HEK293 (cell line): ENCODE results near the gene ULBP1.
A peak's percentile ranks its signal among the peaks of the same experiment; 100 is the strongest.

ENCODE experiments used
- CTCF ChIP-seq: fragments of 450-650 bp; formaldehyde crosslinking; IDR thresholded peaks from 2 replicates; pipeline ENCODE4 v1.5.1; 2016; ENCODE audit warnings: missing biosample characterization, missing genetic modification characterization
- KLF16 ChIP-seq: fragments of 450-650 bp; formaldehyde crosslinking; IDR thresholded peaks from 2 replicates; pipeline ENCODE4 v1.5.1; 2017; ENCODE audit warnings: missing biosample characterization, missing genetic modification characterization
- KLF17 ChIP-seq: fragments of 450-650 bp; formaldehyde crosslinking; IDR thresholded peaks from 2 replicates; pipeline ENCODE4 v1.5.1; 2016; ENCODE audit warnings: missing biosample characterization, missing genetic modification characterization
- KLF8 ChIP-seq: fragments of 450-650 bp; formaldehyde crosslinking; IDR thresholded peaks from 2 replicates; pipeline ENCODE4 v1.5.1; 2016; ENCODE audit warnings: missing biosample characterization, missing genetic modification characterization
- SP2 ChIP-seq: fragments of 450-650 bp; formaldehyde crosslinking; IDR thresholded peaks from 2 replicates; pipeline ENCODE4 v1.5.1; 2016; ENCODE audit warnings: missing biosample characterization, missing genetic modification characterization
- SP7 ChIP-seq: fragments of 450-650 bp; formaldehyde crosslinking; IDR thresholded peaks from 2 replicates; pipeline ENCODE4 v1.5.1; 2016; ENCODE audit warnings: missing biosample characterization, missing genetic modification characterization
- WT1 ChIP-seq: fragments of 450-650 bp; formaldehyde crosslinking; IDR thresholded peaks from 2 replicates; pipeline ENCODE4 v1.5.1; 2016; ENCODE audit warnings: missing biosample characterization, missing genetic modification characterization
- ZBTB11 ChIP-seq: fragments of 450-650 bp; formaldehyde crosslinking; conservative IDR thresholded peaks from 2 replicates; pipeline ENCODE4 v1.5.1; 2016; ENCODE audit warnings: low read depth, missing biosample characterization, missing genetic modification characterization
- ZBTB17 ChIP-seq: fragments of 450-650 bp; formaldehyde crosslinking; IDR thresholded peaks from 2 replicates; pipeline ENCODE4 v1.5.1; 2016; ENCODE audit warnings: missing biosample characterization, missing genetic modification characterization
- ZBTB20 ChIP-seq: fragments of 450-650 bp; formaldehyde crosslinking; IDR thresholded peaks from 2 replicates; pipeline ENCODE4 v1.5.1; 2016; ENCODE audit warnings: missing biosample characterization, missing genetic modification characterization
- ZBTB21 ChIP-seq: fragments of 450-650 bp; formaldehyde crosslinking; IDR thresholded peaks from 2 replicates; pipeline ENCODE4 v1.5.1; 2017; ENCODE audit warnings: missing biosample characterization, missing genetic modification characterization
- ZBTB26 ChIP-seq: fragments of 450-650 bp; formaldehyde crosslinking; optimal IDR thresholded peaks from 2 replicates; pipeline ENCODE3; 2016; ENCODE audit warnings: missing biosample characterization, mild to moderate bottlenecking, missing genetic modification characterization
- ZBTB44 ChIP-seq: fragments of 450-650 bp; IDR thresholded peaks from 2 replicates; pipeline ENCODE4 v1.5.1; 2018; ENCODE audit warnings: missing biosample characterization, mild to moderate bottlenecking, missing genetic modification characterization
- ZNF26 ChIP-seq: fragments of 450-650 bp; formaldehyde crosslinking; IDR thresholded peaks from 2 replicates; pipeline ENCODE4 v1.5.1; 2016; ENCODE audit warnings: missing biosample characterization, missing genetic modification characterization
- ZNF280C ChIP-seq: fragments of 450-650 bp; formaldehyde crosslinking; IDR thresholded peaks from 2 replicates; pipeline ENCODE4 v1.5.1; 2016; ENCODE audit warnings: missing biosample characterization, missing genetic modification characterization
- ZNF335 ChIP-seq: fragments of 450-650 bp; formaldehyde crosslinking; conservative IDR thresholded peaks from 2 replicates; pipeline ENCODE4 v1.5.1; 2016; ENCODE audit warnings: missing biosample characterization, missing genetic modification characterization
- ZNF341 ChIP-seq: fragments of 450-650 bp; formaldehyde crosslinking; IDR thresholded peaks from 2 replicates; pipeline ENCODE4; 2016; ENCODE audit warnings: low read depth, missing biosample characterization, missing genetic modification characterization
- ZNF366 ChIP-seq: fragments of 450-650 bp; formaldehyde crosslinking; conservative IDR thresholded peaks from 2 replicates; pipeline ENCODE4 v1.5.1; 2016; ENCODE audit warnings: missing biosample characterization, missing genetic modification characterization
- ZNF391 ChIP-seq: fragments of 450-650 bp; formaldehyde crosslinking; IDR thresholded peaks from 2 replicates; pipeline ENCODE4 v1.5.1; 2016; ENCODE audit warnings: low read depth, missing biosample characterization, missing genetic modification characterization, borderline replicate concordance
- ZNF501 ChIP-seq: fragments of 450-650 bp; formaldehyde crosslinking; IDR thresholded peaks from 2 replicates; pipeline ENCODE4 v1.5.1; 2016; ENCODE audit warnings: missing biosample characterization, missing genetic modification characterization
- ZNF544 ChIP-seq: fragments of 450-650 bp; formaldehyde crosslinking; IDR thresholded peaks from 2 replicates; pipeline ENCODE4 v1.5.0; 2017; ENCODE audit warnings: missing biosample characterization, missing genetic modification characterization
- ZNF600 ChIP-seq: fragments of 450-650 bp; formaldehyde crosslinking; IDR thresholded peaks from 2 replicates; pipeline ENCODE4 v1.5.1; 2016; ENCODE audit warnings: missing biosample characterization, missing genetic modification characterization
- ZNF621 ChIP-seq: fragments of 450-650 bp; formaldehyde crosslinking; IDR thresholded peaks from 2 replicates; pipeline ENCODE4 v1.5.1; 2017; ENCODE audit warnings: missing biosample characterization, missing genetic modification characterization
- ZSCAN30 ChIP-seq: fragments of 450-650 bp; IDR thresholded peaks from 2 replicates; pipeline ENCODE4 v1.5.1; 2018; ENCODE audit warnings: missing biosample characterization, mild to moderate bottlenecking, missing genetic modification characterization, moderate library complexity

Gene ULBP1

GRCh38 chr6:149941583-149942460 lies 21.9 kb upstream of the ULBP1 start, which contains the start of gene ULBP2 (continued):
- TF ChIP-seq ZBTB11 (tag by site-specific recombination) (peak; percentile 64; the same call in 1 of the 2 replicates), ZNF341 (tag by site-specific recombination) (peak; percentile 99), WT1 (peak; percentile 85), ZNF366 (tag by site-specific recombination) (peak; percentile 83), ZBTB17 (tag by site-specific recombination) (peak; percentile 74), ZNF335 (tag by site-specific recombination) (peak; percentile 86), ZNF501 (tag by site-specific recombination) (peak; percentile 56; the same call in 1 of the 2 replicates), ZNF544 (no peak), ZBTB44 (no peak), SP7 (tag by site-specific recombination) (peak; percentile 60), ZSCAN30 (tag by site-specific recombination) (0 out of 2 replicates have a peak, but pooled peaks have one; percentile 8), KLF17 (tag by site-specific recombination) (peak; percentile 47), ZNF621 (tag by site-specific recombination) (no peak), KLF8 (tag by site-specific recombination) (peak; percentile 60; the same call in 1 of the 2 replicates), ZNF26 (tag by site-specific recombination) (no peak), ZBTB26 (peak; percentile 69), ZBTB21 (tag by site-specific recombination) (peak; percentile 86), KLF16 (tag by site-specific recombination) (no peak), ZNF280C (tag by site-specific recombination) (no peak), ZNF600 (peak; percentile 36; the same call in 1 of the 2 replicates), ZNF391 (tag by site-specific recombination) (peak; percentile 20; the same call in 1 of the 2 replicates), ZBTB20 (tag by site-specific recombination) (peak; percentile 78), SP2 (tag by site-specific recombination) (peak; percentile 95), CTCF (0 out of 2 replicates have a peak, but pooled peaks have one; percentile 6)
